ENCODE results near the gene MSRB1.

The MSRB1 gene

DNA sequence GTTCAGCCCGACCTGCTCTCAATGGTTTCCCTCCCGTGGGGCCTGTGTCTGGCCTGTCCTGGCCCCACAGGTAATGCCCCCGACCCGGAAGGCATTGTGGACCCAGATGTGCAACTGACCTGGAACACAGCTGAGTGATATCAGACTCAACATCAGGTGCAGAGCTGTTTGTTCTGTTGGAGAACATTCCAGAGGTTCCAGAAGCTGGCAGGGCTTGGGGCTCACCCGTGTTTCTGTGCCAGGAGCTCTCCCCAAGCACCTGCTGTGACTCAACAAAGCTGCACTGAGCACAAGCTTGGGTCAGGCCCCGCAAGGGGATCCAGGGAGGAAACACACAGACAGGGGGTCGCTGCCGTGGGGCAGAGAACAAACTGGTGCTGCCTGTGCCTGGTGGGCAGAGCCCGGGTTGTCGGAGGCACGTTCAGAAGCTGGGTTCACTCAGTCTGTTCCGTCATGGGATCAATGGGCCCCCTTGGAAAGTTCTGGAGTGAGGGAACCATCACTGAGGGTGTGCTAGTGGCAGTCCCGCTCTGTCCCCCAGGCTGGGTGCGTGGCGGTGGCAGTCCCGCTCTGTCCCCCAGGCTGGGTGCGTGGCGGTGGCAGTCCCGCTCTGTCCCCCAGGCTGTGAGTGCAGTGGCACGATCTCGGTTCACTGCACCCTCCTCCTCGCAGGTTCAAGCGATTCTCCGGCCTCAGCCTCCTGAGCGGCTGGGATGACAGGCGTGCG, 46.9 kb downstream of the MSRB1 start:
- no peak for DNase-seq

DNA sequence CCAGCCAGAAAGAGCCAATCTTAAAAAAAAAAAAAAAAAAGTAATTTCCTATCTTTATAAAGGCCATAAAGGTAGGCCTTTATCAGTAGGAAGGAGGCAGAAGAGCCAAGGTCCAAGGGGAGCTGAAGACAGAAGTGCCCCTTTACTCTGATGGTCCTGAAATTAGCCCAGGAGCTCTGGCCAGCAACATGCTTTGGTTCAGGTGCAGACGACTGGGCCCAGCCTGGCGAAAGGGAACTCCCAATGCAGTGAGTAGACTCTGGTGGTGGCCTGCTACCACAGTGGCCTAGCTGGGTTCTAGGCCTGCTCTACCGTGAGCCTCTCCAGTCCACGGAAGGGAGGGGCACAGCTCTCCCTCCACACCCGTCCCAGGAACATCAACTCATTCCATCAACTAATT, 47.9 kb downstream of the MSRB1 start:
- DNase-seq = no peak

GRCh38 chr16:1890708-1891050, 52.3 kb downstream of the MSRB1 start:
- DNase-seq = no peak

- no peak for DNase-seq
Observed at GRCh38 chr16:1890024-1890707, 52.8 kb downstream of the MSRB1 start.

All from stimulated activated CD4-positive, alpha-beta T cell treated with anti-CD3 and anti-CD28 coated beads, Interleukin-4, amount 100 ng/mL, for 4 hours (primary cell).